ENCODE measurements around the gene CDKN1C. TPM values are rescaled to one million over a fixed set of nuclear protein-coding genes. Genes with fewer than 3 reads are reported as not detected.

The CDKN1C gene
- total RNA-seq, 1 experiment from 2014 or later, result 2.9 TPM

DNA sequence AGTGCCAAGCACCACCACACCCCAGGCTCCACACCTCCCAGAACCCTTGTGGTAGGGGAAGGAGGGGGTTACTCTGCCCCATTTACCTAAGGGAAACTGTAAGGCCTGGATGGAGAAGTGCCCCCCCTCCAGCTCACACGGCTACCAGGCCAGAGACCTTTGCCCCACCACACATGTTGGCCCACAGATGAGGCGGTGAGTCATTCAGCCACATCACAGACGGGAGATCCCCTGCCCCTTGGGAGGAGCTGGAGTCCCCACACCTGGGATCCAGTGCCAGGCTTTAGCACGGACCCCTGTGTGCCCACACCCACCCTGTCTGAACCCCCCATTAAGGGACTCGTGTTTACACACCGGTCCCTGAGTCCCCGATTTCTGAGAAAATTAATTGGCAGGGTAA lies 24.9 kb downstream of the CDKN1C start:
- Histone ChIP-seq H3K4me1 (ENCODE audit: insufficient read depth, low read length, poor library complexity, severe bottlenecking) (no peaks in the 10 kb centered on the region), H3K27ac (ENCODE audit: low read depth, low read length, poor library complexity, severe bottlenecking) (no peak overlapping the region), H3K36me3 (ENCODE audit: insufficient read depth, low read length, poor library complexity, severe bottlenecking) (no peaks in the 10 kb centered on the region), H3K4me3 (ENCODE audit: low read depth, low read length, poor library complexity, severe bottlenecking) (no peak overlapping the region), H3K27me3 (replicated peaks; ENCODE audit: insufficient read depth, low read depth, low read length, poor library complexity) (peaks cover 37% of the 10 kb centered on the region), H3K9me3 (ENCODE audit: low read depth, low read length, poor library complexity, severe bottlenecking) (no peaks in the 10 kb centered on the region)
- no peak for DNase-seq (ENCODE audit: low spot score)
- CTCF ChIA-PET, result no interaction called here
- intact Hi-C loops (cut with micrococcal nuclease; ENCODE audit: unreplicated experiment), result no loop called here
- POLR2A ChIA-PET (ENCODE audit: low non-redundant PET), result no interaction called here
- TF ChIP-seq EZH2 (IDR thresholded peaks at IDR 0.05; ENCODE audit: borderline replicate concordance, low read depth, low read length, poor library complexity, severe bottlenecking), result no peak
- TF ChIP-seq, protein P1, sequence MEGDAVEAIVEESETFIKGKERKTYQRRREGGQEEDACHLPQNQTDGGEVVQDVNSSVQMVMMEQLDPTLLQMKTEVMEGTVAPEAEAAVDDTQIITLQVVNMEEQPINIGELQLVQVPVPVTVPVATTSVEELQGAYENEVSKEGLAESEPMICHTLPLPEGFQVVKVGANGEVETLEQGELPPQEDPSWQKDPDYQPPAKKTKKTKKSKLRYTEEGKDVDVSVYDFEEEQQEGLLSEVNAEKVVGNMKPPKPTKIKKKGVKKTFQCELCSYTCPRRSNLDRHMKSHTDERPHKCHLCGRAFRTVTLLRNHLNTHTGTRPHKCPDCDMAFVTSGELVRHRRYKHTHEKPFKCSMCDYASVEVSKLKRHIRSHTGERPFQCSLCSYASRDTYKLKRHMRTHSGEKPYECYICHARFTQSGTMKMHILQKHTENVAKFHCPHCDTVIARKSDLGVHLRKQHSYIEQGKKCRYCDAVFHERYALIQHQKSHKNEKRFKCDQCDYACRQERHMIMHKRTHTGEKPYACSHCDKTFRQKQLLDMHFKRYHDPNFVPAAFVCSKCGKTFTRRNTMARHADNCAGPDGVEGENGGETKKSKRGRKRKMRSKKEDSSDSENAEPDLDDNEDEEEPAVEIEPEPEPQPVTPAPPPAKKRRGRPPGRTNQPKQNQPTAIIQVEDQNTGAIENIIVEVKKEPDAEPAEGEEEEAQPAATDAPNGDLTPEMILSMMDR (conservative IDR thresholded peaks at IDR 0.05; ENCODE audit: low read depth, low read length), result no peak
- BruUV-seq (replicated peaks), result no TSS peak

DNA sequence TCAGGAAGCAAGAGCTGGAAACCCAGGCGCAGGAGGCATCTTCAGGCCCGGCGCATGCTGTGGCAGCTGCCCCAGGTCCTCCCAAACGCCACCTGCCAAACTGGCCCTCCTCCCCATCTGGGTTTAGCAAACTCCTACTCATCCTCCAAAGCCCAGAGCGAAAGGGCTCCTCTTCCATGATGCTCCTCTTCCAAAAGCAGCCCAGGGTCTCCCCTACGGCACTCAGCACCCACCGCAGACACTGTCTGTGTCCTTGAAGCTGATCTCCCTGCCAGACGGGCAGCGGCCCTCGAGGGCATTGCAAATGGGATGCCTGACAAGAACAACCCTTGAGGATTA lies 25.9 kb downstream of the CDKN1C start:
- CTCF ChIA-PET, result no interaction called here
- H3K27me3 ChIP-seq (replicated peaks; ENCODE audit: insufficient read depth, low read depth, low read length, poor library complexity), result peaks cover 37% of the 10 kb centered on the region
- no peak overlapping the region for H3K27ac ChIP-seq (ENCODE audit: low read depth, low read length, poor library complexity, severe bottlenecking)
- no peak overlapping the region for H3K4me3 ChIP-seq (ENCODE audit: low read depth, low read length, poor library complexity, severe bottlenecking)
- H3K9me3 ChIP-seq (ENCODE audit: low read depth, low read length, poor library complexity, severe bottlenecking), result no peaks in the 10 kb centered on the region
- H3K36me3 ChIP-seq (ENCODE audit: insufficient read depth, low read length, poor library complexity, severe bottlenecking), result no peaks in the 10 kb centered on the region
- no peak for DNase-seq (ENCODE audit: low spot score)
- BruUV-seq (replicated peaks), result no TSS peak
- intact Hi-C loops (cut with micrococcal nuclease; ENCODE audit: unreplicated experiment), result no loop called here
- no peaks in the 10 kb centered on the region for H3K4me1 ChIP-seq (ENCODE audit: insufficient read depth, low read length, poor library complexity, severe bottlenecking)
- POLR2A ChIA-PET (ENCODE audit: low non-redundant PET), result no interaction called here
- TF ChIP-seq, protein P1 (conservative IDR thresholded peaks at IDR 0.05; ENCODE audit: low read depth, low read length), result no peak
- no peak for TF ChIP-seq EZH2 (IDR thresholded peaks at IDR 0.05; ENCODE audit: borderline replicate concordance, low read depth, low read length, poor library complexity, severe bottlenecking)

DNA sequence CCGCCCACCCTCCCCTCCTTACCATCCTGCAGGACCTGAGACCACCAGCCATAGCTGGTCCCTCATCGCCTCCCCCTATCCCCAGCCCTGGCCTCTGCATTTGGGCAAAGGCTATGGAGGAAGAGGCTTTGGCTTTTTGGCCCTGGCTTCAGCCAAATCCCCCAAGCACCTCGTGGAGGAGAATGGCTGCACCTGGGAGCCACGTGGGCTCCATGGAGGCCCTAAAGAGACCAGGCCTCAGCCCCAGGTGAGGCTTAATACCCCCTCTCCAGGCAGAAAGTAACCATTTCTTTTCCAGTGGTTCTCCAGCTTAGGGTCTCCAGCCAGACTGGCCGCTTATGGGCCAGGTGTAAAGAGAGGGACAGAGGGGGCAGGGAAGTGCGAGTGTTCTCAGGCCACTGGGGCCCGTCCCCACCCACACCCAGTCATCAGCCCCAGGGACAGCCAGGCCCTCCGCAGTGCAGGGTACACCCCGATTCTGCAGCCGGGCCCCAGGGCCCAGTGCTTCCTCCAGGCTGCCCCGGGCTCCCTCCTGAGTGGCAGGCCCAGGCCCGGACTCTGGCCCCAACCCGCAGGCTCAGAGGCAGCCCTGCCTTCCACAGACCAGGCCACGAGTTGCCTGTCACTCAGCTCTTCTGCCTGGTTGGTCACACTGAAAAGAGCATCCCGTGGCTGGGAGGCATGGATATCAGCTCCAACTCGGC lies 26.4 kb downstream of the CDKN1C start:
- Histone ChIP-seq H3K9me3 (ENCODE audit: low read depth, low read length, poor library complexity, severe bottlenecking) (no peaks in the 10 kb centered on the region), H3K27ac (ENCODE audit: low read depth, low read length, poor library complexity, severe bottlenecking) (no peak overlapping the region), H3K4me1 (ENCODE audit: insufficient read depth, low read length, poor library complexity, severe bottlenecking) (no peaks in the 10 kb centered on the region), H3K4me3 (ENCODE audit: low read depth, low read length, poor library complexity, severe bottlenecking) (no peak overlapping the region), H3K27me3 (replicated peaks; ENCODE audit: insufficient read depth, low read depth, low read length, poor library complexity) (peaks cover 35% of the 10 kb centered on the region), H3K36me3 (ENCODE audit: insufficient read depth, low read length, poor library complexity, severe bottlenecking) (no peaks in the 10 kb centered on the region)
- ChIA-PET CTCF (no interaction called here), POLR2A (ENCODE audit: low non-redundant PET) (no interaction called here)
- BruUV-seq (replicated peaks), result no TSS peak
- TF ChIP-seq EZH2 (IDR thresholded peaks at IDR 0.05; ENCODE audit: borderline replicate concordance, low read depth, low read length, poor library complexity, severe bottlenecking), result no peak
- TF ChIP-seq, protein P1 (conservative IDR thresholded peaks at IDR 0.05; ENCODE audit: low read depth, low read length), result no peak
- no peak for DNase-seq (ENCODE audit: low spot score)
- intact Hi-C loops (cut with micrococcal nuclease; ENCODE audit: unreplicated experiment), result no loop called here
